ENCODE measurements around the gene VASH2. TPM values are rescaled to one million over a fixed set of nuclear protein-coding genes. Genes with fewer than 3 reads are reported as not detected.

Gene VASH2
- total RNA-seq: 0.99 and 1.0 TPM in 2 replicates

GRCh38 chr1:212950243-212951125 lies at the start of gene VASH2:
TSS of gene VASH2 (plus strand) at chr1:212950541. CDS start at chr1:212951543, 1,002 bp downstream.

GRCh38 chr1:213015099-213016050 lies 65.0 kb downstream of the VASH2 start, which contains the start of gene ANGEL2:
TSS of gene ANGEL2 (minus strand) at chr1:213015867. CDS start at chr1:213015671, 196 bp downstream.

Other genes with a start within 250 kb of the VASH2 start
- gene NSL1, start 158.8 kb upstream of the VASH2 start, total RNA-seq: 40.2 and 50.0 TPM in 2 replicates
- 20.0 and 25.5 TPM in 2 replicates for gene TATDN3, start 158.6 kb upstream of the VASH2 start, total RNA-seq
- gene SPATA45, start 102.9 kb upstream of the VASH2 start, total RNA-seq: not detected in 2 replicates
- gene FLVCR1, start 92.3 kb upstream of the VASH2 start, total RNA-seq: 6.8 and 8.4 TPM in 2 replicates
- 58.1 and 68.7 TPM in 2 replicates for gene ANGEL2, start 65.3 kb downstream of the VASH2 start, total RNA-seq
- gene RPS6KC1, start 100.7 kb downstream of the VASH2 start, total RNA-seq: 36.1 and 39.0 TPM in 2 replicates

Measured in smooth muscle cell of trachea (primary cell).